ENCODE results near the gene KCMF1. TPM values are rescaled to one million over a fixed set of nuclear protein-coding genes. Genes with fewer than 3 reads are reported as not detected.

KCMF1 gene
- total RNA-seq, 4 donors from 2014 or later: 41.5 to 97.3 (median 55.5) TPM

GRCh38 chr2:84970210-84970867, 622 bp upstream of the KCMF1 start:
- peak; percentile 74 for DNase-seq
- intact Hi-C loops (cut with DNase I; ENCODE audit: low total_unique reads): no loop called here
- in situ Hi-C loops (cut with MboI; ENCODE audit: low pct_ligation_motif_present in 1 of 4, low pct_unique_long_range_greater_than_20kb in 1 of 4, low sequenced_read_pairs in 3 of 4): no loop called here
- peak overlapping the region; percentile 81 to 98 (median 94) for H3K4me3 ChIP-seq
- TF ChIP-seq POLR2AphosphoS5 (IDR thresholded peaks at IDR 0.05) (peak in 2 of 3 donors; percentile 24 to 62), POLR2A (IDR thresholded peaks at IDR 0.05) (peak; percentile 68), CTCF (IDR thresholded peaks at IDR 0.05) (no peak)
- no peaks in the 10 kb centered on the region for H3K27me3 ChIP-seq
- peaks cover 34 to 53% (median 35%) of the 10 kb centered on the region in 4 donors for H3K4me1 ChIP-seq
- peak overlapping the region; percentile 97 to 99 (median 98) for H3K27ac ChIP-seq
- H3K9me3 ChIP-seq: no peaks in the 10 kb centered on the region
- 0 to 1% methylated on average over 1 to 41 of the region's 65 CpGs for WGBS, 2 donors (ENCODE audit: low coverage in 1 of 2)
- H3K36me3 ChIP-seq: no peaks in the 10 kb centered on the region

- peak; percentile 64 for DNase-seq
- Histone ChIP-seq H3K36me3 (no peaks in the 10 kb centered on the region), H3K27me3 (no peaks in the 10 kb centered on the region), H3K4me1 (peaks cover 34 to 63% (median 44%) of the 10 kb centered on the region in 4 donors), H3K9me3 (no peaks in the 10 kb centered on the region), H3K4me3 (peak overlapping the region; percentile 72 to 96 (median 85)), H3K27ac (peak overlapping the region; percentile 97 to 99 (median 98))
- in situ Hi-C loops (cut with MboI; ENCODE audit: low pct_ligation_motif_present in 1 of 4, low pct_unique_long_range_greater_than_20kb in 1 of 4, low sequenced_read_pairs in 3 of 4) (no loop called here), intact Hi-C loops (cut with DNase I; ENCODE audit: low total_unique reads) (no loop called here)
- TF ChIP-seq POLR2AphosphoS5 (IDR thresholded peaks at IDR 0.05) (no peak), CTCF (IDR thresholded peaks at IDR 0.05) (no peak), POLR2A (IDR thresholded peaks at IDR 0.05) (no peak), EP300 (IDR thresholded peaks at IDR 0.05; ENCODE audit: low read depth) (no peak)
- WGBS, 2 donors (ENCODE audit: low coverage in 1 of 2): 0% methylated on average over 7 to 32 of the region's 99 CpGs
Measured at GRCh38 chr2:84971510-84972206, 697 bp downstream of the KCMF1 start.

DNA sequence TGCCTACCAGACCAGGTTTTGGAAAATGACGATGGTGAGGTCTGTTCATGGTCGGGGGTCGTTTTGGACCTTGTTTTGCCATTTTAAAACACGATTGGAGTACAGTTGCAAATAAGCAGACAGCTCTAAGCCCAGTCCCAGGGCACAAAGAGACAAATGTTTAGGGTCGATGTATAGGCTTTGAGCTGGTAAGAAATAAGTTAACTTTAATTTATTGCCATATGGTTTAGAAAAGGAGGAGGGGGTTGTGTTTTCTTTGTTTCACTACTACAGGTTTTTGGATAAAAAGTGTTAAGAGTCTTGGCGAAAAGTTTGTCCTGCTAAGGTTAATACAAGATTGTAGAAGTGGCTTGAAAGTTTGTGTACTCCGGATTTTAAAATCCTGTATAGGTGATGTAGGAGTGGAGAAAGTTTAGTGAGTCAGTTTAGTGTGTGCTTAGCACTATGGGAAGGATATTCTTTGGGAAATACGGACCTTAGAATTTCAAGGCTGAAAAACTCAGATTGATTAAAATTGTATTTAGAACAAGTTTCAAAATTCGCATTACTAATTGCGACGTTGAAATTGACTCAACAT, 1.3 kb downstream of the KCMF1 start:
- DNase-seq: no peak
- peak overlapping the region; percentile 97 to 99 (median 98) for H3K27ac ChIP-seq
- H3K4me1 ChIP-seq: peaks cover 34 to 61% (median 44%) of the 10 kb centered on the region in 4 donors
- H3K4me3 ChIP-seq: peak overlapping the region; percentile 72 to 96 (median 85)
- WGBS, 2 donors (ENCODE audit: low coverage in 1 of 2): 6 to 8% methylated on average over 7 to 11 of the region's 11 CpGs
- H3K27me3 ChIP-seq: no peaks in the 10 kb centered on the region
- H3K9me3 ChIP-seq: no peaks in the 10 kb centered on the region
- in situ Hi-C loops (cut with MboI; ENCODE audit: low pct_ligation_motif_present in 1 of 4, low pct_unique_long_range_greater_than_20kb in 1 of 4, low sequenced_read_pairs in 3 of 4): no loop called here
- TF ChIP-seq EP300 (IDR thresholded peaks at IDR 0.05; ENCODE audit: low read depth): no peak
- H3K36me3 ChIP-seq: no peaks in the 10 kb centered on the region
- intact Hi-C loops (cut with DNase I; ENCODE audit: low total_unique reads): no loop called here

DNA sequence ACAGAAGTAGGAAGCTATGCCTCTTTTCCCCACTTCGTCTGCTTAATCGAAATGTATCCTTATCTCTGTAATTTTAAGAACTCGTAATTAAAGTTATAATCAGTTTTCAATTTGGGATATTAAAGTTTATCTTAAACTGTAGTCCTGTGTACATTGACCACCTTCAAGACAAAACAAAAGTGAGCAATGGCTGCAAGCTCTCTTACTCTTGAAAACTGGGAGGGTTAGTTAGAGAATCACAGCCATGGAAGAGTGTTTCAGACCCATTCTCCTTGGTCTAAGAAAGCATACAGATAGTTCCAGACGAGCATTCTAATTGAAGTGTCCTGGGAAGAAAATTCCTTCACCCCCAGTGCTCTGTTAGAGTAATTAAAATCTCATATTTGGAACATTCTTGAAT, 2.0 kb downstream of the KCMF1 start:
- WGBS, 2 donors (ENCODE audit: low coverage in 1 of 2): 13 to 19% methylated on average over 4 of the region's 4 CpGs
- H3K27ac ChIP-seq: peak overlapping the region; percentile 97 to 99 (median 98)
- in situ Hi-C loops (cut with MboI; ENCODE audit: low pct_ligation_motif_present in 1 of 4, low pct_unique_long_range_greater_than_20kb in 1 of 4, low sequenced_read_pairs in 3 of 4): no loop called here
- no peak for DNase-seq
- no peaks in the 10 kb centered on the region for H3K9me3 ChIP-seq
- H3K4me3 ChIP-seq: peak overlapping the region in 2 of 4 donors; percentile 77 to 93
- H3K36me3 ChIP-seq: no peaks in the 10 kb centered on the region
- intact Hi-C loops (cut with DNase I; ENCODE audit: low total_unique reads): no loop called here
- no peak for TF ChIP-seq CTCF (IDR thresholded peaks at IDR 0.05)
- no peak for TF ChIP-seq EP300 (IDR thresholded peaks at IDR 0.05; ENCODE audit: low read depth)
- TF ChIP-seq POLR2AphosphoS5 (IDR thresholded peaks at IDR 0.05): no peak
- no peak for TF ChIP-seq POLR2A (IDR thresholded peaks at IDR 0.05)
- no peaks in the 10 kb centered on the region for H3K27me3 ChIP-seq
- peaks cover 34 to 60% (median 43%) of the 10 kb centered on the region in 4 donors for H3K4me1 ChIP-seq

All from transverse colon (tissue), 4 donors.